HepG2 (cell line): ENCODE measurements around the gene GJC2. TPM values are rescaled to one million over a fixed set of nuclear protein-coding genes. Genes with fewer than 3 reads are reported as not detected.
A peak's percentile ranks its signal among the peaks of the same experiment; 100 is the strongest.

Experiments
- BRD4 ChIP-seq: sonication (generic); formaldehyde crosslinking; IDR thresholded peaks from 2 replicates; pipeline ENCODE4 v1.4.0; 2020; ENCODE audit warnings: missing genetic modification reagents
- GATAD2A ChIP-seq: IDR thresholded peaks from 2 replicates; pipeline ENCODE4 v1.6.1; 2016
- KDM5B ChIP-seq: sonication (generic); formaldehyde crosslinking; IDR thresholded peaks from 2 replicates; pipeline ENCODE4 v1.4.0; 2020; ENCODE audit warnings: missing genetic modification reagents, mild to moderate bottlenecking, borderline replicate concordance
- KLF15 ChIP-seq: sonication (generic); formaldehyde crosslinking; IDR thresholded peaks from 2 replicates; pipeline ENCODE4 v1.8.1; 2023; ENCODE audit warnings: borderline replicate concordance, mild to moderate bottlenecking, inconsistent platforms, missing genetic modification reagents, mixed read lengths
- NCOA1 ChIP-seq: sonication (generic); formaldehyde crosslinking; IDR thresholded peaks from 2 replicates; pipeline ENCODE4 v1.9.0; 2021; ENCODE audit warnings: missing genetic modification reagents
- PHF8 ChIP-seq: sonication (generic); formaldehyde crosslinking; IDR thresholded peaks from 2 replicates; pipeline ENCODE4 v1.5.0; 2020; ENCODE audit warnings: missing genetic modification reagents
- TOE1 ChIP-seq: sonication (generic); formaldehyde crosslinking; IDR thresholded peaks from 2 replicates; pipeline ENCODE4 v1.4.0; 2020; ENCODE audit warnings: mild to moderate bottlenecking, missing genetic modification reagents
- YY1 ChIP-seq: IDR thresholded peaks from 2 replicates; pipeline ENCODE4 v1.6.1; 2011; ENCODE audit warnings: low read length, low read depth, moderate library complexity, mild to moderate bottlenecking; ENCODE audit not compliant: insufficient read depth, insufficient replicate concordance
- ZBTB3 ChIP-seq: sonication (generic); formaldehyde crosslinking; IDR thresholded peaks from 2 replicates; pipeline ENCODE4 v1.4.0; 2020; ENCODE audit warnings: low read depth, mild to moderate bottlenecking, moderate library complexity, missing genetic modification reagents, borderline replicate concordance
- ZNF24 ChIP-seq: fragments of 450-650 bp; IDR thresholded peaks from 2 replicates; pipeline ENCODE4 v1.6.1; 2017; ENCODE audit warnings: antibody characterized with exemption, mild to moderate bottlenecking
- ZNF263 ChIP-seq: sonication (generic); formaldehyde crosslinking; IDR thresholded peaks from 2 replicates; pipeline ENCODE4 v1.4.0; 2020; ENCODE audit warnings: missing genetic modification reagents
- ZNF33A ChIP-seq: sonication (generic); formaldehyde crosslinking; IDR thresholded peaks from 2 replicates; pipeline ENCODE4 v1.5.1; 2020; ENCODE audit warnings: missing genetic modification reagents, mild to moderate bottlenecking, moderate library complexity, borderline replicate concordance
- ZNF44 ChIP-seq: sonication (generic); formaldehyde crosslinking; IDR thresholded peaks from 2 replicates; pipeline ENCODE4 v1.5.1; 2020; ENCODE audit warnings: mild to moderate bottlenecking, missing genetic modification reagents
- ZNF546 ChIP-seq: sonication (generic); formaldehyde crosslinking; conservative IDR thresholded peaks from 2 replicates; pipeline ENCODE4 v1.8.1; 2023; ENCODE audit warnings: mild to moderate bottlenecking, missing genetic modification reagents
- ZNF563 ChIP-seq: sonication (generic); formaldehyde crosslinking; IDR thresholded peaks from 2 replicates; pipeline ENCODE4 v1.8.0; 2022; ENCODE audit warnings: mild to moderate bottlenecking, moderate library complexity, missing genetic modification reagents
- ZNF605 ChIP-seq: sonication (generic); formaldehyde crosslinking; IDR thresholded peaks from 2 replicates; pipeline ENCODE4 v1.8.0; 2022; ENCODE audit warnings: mild to moderate bottlenecking, missing genetic modification reagents
- ZNF619 ChIP-seq: sonication (generic); formaldehyde crosslinking; IDR thresholded peaks from 2 replicates; pipeline ENCODE4 v1.4.0; 2020; ENCODE audit warnings: mild to moderate bottlenecking, missing genetic modification reagents
- ZNF678 ChIP-seq: sonication (generic); formaldehyde crosslinking; IDR thresholded peaks from 2 replicates; pipeline ENCODE4 v1.4.0; 2020; ENCODE audit warnings: mild to moderate bottlenecking, missing genetic modification reagents
- ZNF816 ChIP-seq: sonication (generic); formaldehyde crosslinking; IDR thresholded peaks from 2 replicates; pipeline ENCODE4 v1.8.0; 2022; ENCODE audit warnings: missing genetic modification reagents, mild to moderate bottlenecking, borderline replicate concordance
- polyA plus RNA-seq, 8 experiments: library from polyadenylated mRNA; depleted of rRNA in 3 of 8; stranded (reverse) in 7 of 8; unstranded in 1 of 8; fragments of >200 nt; fragmentation: Illumina TruSeq in 4 of 8; extraction: Trizol in 4 of 8; gene quantifications; 2 replicates each; pipeline versions ENCODE4 v1.2.1 to v1.2.3, GENCODE V29; 2011 to 2016; ENCODE audit warnings: low read depth in 4 of 8, missing spikeins in 1 of 8, mixed read lengths in 1 of 8; ENCODE audit not compliant: insufficient read depth in 1 of 8
- total RNA-seq, 5 experiments: library from RNA; depleted of rRNA; stranded (reverse); fragments of >200 nt; fragmentation: Illumina TruSeq; extraction: Trizol; gene quantifications; 2 replicates each; pipeline ENCODE4 v1.2.3, GENCODE V29; 2016; ENCODE audit warnings: low read depth in 1 of 5
- TF ChIP-seq, protein P1 (sequence below), 2 experiments: fragments of 450-650 bp in 1 of 2; sonication (generic) in 1 of 2; formaldehyde crosslinking in 1 of 2; IDR thresholded peaks; 2 replicates each; pipeline versions ENCODE4 v1.6.1 to v1.8.0; 2016 to 2022; ENCODE audit warnings: antibody characterized with exemption in 1 of 2, mild to moderate bottlenecking in 1 of 2, missing genetic modification reagents in 1 of 2
- TF ChIP-seq, protein P2 (sequence below): sonication (generic); formaldehyde crosslinking; IDR thresholded peaks from 2 replicates; pipeline ENCODE4 v1.8.0; 2022; ENCODE audit warnings: missing genetic modification reagents, low read depth, mild to moderate bottlenecking, borderline replicate concordance

GJC2 gene
- total and polyA plus RNA-seq, 2 of the 13 experiments (the other 11 are each of a cell fraction or from before 2014, with no cell fraction given) = 1.6 to 3.8 TPM

DNA sequence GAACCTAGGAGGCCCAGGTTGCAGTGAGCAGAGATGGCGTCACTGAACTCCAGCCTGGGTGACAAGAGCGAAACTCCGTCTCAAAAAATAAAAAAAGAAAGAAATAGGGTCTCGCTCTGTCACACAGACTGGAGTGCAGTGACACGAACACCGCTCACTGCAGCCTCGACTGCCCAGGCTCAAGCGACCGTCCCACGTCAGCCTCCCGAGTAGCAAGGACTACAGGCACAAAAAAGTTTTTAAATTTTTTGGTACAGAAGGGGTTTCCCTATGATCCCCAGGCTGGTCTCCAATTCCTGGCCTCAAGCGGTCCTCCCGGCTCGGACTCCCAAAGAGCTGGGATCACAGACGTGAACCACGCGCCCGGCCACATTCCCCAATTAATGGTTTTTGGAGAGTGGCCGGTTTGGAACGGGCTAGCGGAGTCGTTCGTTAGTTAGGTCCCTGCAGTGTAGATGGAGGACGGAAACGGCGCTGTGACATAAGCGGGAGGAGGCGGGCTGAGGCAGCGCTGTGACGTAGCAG is 10.3 kb upstream of the GJC2 start (continued):
- TF ChIP-seq, protein P1, sequence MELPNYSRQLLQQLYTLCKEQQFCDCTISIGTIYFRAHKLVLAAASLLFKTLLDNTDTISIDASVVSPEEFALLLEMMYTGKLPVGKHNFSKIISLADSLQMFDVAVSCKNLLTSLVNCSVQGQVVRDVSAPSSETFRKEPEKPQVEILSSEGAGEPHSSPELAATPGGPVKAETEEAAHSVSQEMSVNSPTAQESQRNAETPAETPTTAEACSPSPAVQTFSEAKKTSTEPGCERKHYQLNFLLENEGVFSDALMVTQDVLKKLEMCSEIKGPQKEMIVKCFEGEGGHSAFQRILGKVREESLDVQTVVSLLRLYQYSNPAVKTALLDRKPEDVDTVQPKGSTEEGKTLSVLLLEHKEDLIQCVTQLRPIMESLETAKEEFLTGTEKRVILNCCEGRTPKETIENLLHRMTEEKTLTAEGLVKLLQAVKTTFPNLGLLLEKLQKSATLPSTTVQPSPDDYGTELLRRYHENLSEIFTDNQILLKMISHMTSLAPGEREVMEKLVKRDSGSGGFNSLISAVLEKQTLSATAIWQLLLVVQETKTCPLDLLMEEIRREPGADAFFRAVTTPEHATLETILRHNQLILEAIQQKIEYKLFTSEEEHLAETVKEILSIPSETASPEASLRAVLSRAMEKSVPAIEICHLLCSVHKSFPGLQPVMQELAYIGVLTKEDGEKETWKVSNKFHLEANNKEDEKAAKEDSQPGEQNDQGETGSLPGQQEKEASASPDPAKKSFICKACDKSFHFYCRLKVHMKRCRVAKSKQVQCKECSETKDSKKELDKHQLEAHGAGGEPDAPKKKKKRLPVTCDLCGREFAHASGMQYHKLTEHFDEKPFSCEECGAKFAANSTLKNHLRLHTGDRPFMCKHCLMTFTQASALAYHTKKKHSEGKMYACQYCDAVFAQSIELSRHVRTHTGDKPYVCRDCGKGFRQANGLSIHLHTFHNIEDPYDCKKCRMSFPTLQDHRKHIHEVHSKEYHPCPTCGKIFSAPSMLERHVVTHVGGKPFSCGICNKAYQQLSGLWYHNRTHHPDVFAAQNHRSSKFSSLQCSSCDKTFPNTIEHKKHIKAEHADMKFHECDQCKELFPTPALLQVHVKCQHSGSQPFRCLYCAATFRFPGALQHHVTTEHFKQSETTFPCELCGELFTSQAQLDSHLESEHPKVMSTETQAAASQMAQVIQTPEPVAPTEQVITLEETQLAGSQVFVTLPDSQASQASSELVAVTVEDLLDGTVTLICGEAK (IDR thresholded peaks at IDR 0.05) = no peak
- TF ChIP-seq, protein P1 (CRISPR knock-in tag; IDR thresholded peaks at IDR 0.05) = 0 out of 2 replicates have a peak, but pooled peaks have one; percentile 38
- TF ChIP-seq ZNF619 (CRISPR knock-in tag) (no peak), ZNF816 (CRISPR knock-in tag) (peak; percentile 70; the same call in 1 of the 2 replicates), TOE1 (no peak), BRD4 (CRISPR knock-in tag) (peak; percentile 70), ZBTB3 (CRISPR knock-in tag) (0 out of 2 replicates have a peak, but pooled peaks have one; percentile 28), ZNF24 (no peak), ZNF44 (CRISPR knock-in tag) (0 out of 2 replicates have a peak, but pooled peaks have one; percentile 44), ZNF605 (CRISPR knock-in tag) (0 out of 2 replicates have a peak, but pooled peaks have one; percentile 82), GATAD2A (no peak), ZNF546 (no peak), NCOA1 (CRISPR knock-in tag) (no peak), PHF8 (no peak), KLF15 (CRISPR knock-in tag) (no peak), YY1 (peak; percentile 45), KDM5B (CRISPR knock-in tag) (0 out of 2 replicates have a peak, but pooled peaks have one; percentile 10), ZNF678 (CRISPR knock-in tag) (0 out of 2 replicates have a peak, but pooled peaks have one; percentile 14), ZNF563 (no peak), ZNF263 (CRISPR knock-in tag) (peak; percentile 58; the same call in 1 of the 2 replicates), ZNF33A (CRISPR knock-in tag) (0 out of 2 replicates have a peak, but pooled peaks have one; percentile 57)
- TF ChIP-seq, protein P2, sequence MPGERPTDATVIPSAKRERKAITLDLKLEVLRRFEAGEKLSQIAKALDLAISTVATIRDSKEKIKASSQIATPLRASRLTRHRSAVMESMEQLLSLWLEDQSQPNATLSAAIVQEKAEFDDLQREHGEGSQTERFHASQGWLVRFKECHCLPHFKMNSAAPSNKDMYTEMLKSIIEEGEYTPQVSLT = no peak; the same call in 1 of the 2 replicates
